K562 (cell line): ENCODE results near the gene BRWD1. TPM values are rescaled to one million over a fixed set of nuclear protein-coding genes. Genes with fewer than 3 reads are reported as not detected.

Experiments
- BACH1 ChIP-seq: fragments of 200-800 bp; sonication (Bioruptor generic); IDR thresholded peaks from 2 replicates; pipeline ENCODE4 v1.6.1; 2016; ENCODE audit warnings: missing genetic modification characterization, missing compliant biosample characterization
- RBM25 ChIP-seq: fragments of 200-400 bp; formaldehyde crosslinking; IDR thresholded peaks from 2 replicates; pipeline ENCODE4 v1.6.1; 2018; ENCODE audit warnings: low read length, low read depth, moderate library complexity; ENCODE audit not compliant: severe bottlenecking
- SOX6 ChIP-seq: fragments of 450-650 bp; IDR thresholded peaks from 2 replicates; pipeline ENCODE4 v1.6.1; 2014; ENCODE audit warnings: mild to moderate bottlenecking
- ZNF311 ChIP-seq: fragments of 250-450 bp; sonication (Bioruptor Pico); IDR thresholded peaks from 2 replicates; pipeline ENCODE4 v1.4.0; 2020; ENCODE audit warnings: mild to moderate bottlenecking, moderate library complexity
- polyA plus RNA-seq, 8 experiments: library from polyadenylated mRNA; depleted of rRNA in 4 of 8; stranded (reverse) in 5 of 8; unstranded in 3 of 8; fragments of >200 nt; fragmentation: Nextera tagmentation in 2 of 8; fragmentation: Illumina TruSeq in 1 of 8; extraction: Ambion mirVana in 2 of 8; extraction: Trizol in 1 of 8; gene quantifications; 2 replicates each; pipeline versions ENCODE4 v1.2.1 to v1.2.3, GENCODE V29; 2011 to 2014; ENCODE audit warnings: inconsistent platforms in 1 of 8, missing spikeins in 1 of 8
- total RNA-seq, 7 experiments: library from RNA; depleted of rRNA in 6 of 7; stranded (reverse); fragments of >200 nt in 6 of 7; fragmentation: Illumina TruSeq in 2 of 7; extraction: Trizol in 2 of 7; gene quantifications; 2 replicates each; pipeline versions ENCODE4 v1.2.1 to v1.2.3, GENCODE V29; 2011 to 2021; ENCODE audit warnings: low replicate concordance in 1 of 7
- TF ChIP-seq, protein P1 (sequence below): fragments of 200-800 bp; sonication (Bioruptor generic); IDR thresholded peaks from 2 replicates; pipeline ENCODE4 v1.6.1; 2016; ENCODE audit warnings: missing genetic modification characterization, missing compliant biosample characterization
- TF ChIP-seq, protein P2 (sequence below), 3 experiments: IDR thresholded peaks in 2 of 3; conservative IDR thresholded peaks in 1 of 3; 2 replicates each; pipeline ENCODE4 v1.5.1; 2011 to 2012; ENCODE audit warnings: low read length in 3 of 3, mild to moderate bottlenecking in 3 of 3, control low read depth in 2 of 3, improper control_type of control experiment in 1 of 3, inconsistent platforms in 1 of 3, low read depth in 1 of 3, mixed read lengths in 1 of 3, moderate library complexity in 1 of 3; ENCODE audit not compliant: insufficient read depth in 2 of 3
- TF ChIP-seq, protein P3 (sequence below): IDR thresholded peaks from 2 replicates; pipeline ENCODE4 v1.6.1; 2011; ENCODE audit warnings: borderline replicate concordance, low read depth, mild to moderate bottlenecking, moderate library complexity, low read length; ENCODE audit not compliant: insufficient read depth, poor library complexity, severe bottlenecking

BRWD1 gene
- total and polyA plus RNA-seq, 9 of the 15 experiments (the other 6 are each of a cell fraction or from before 2014, with no cell fraction given), result 10.1 to 60.2 (median 34.1) TPM

DNA sequence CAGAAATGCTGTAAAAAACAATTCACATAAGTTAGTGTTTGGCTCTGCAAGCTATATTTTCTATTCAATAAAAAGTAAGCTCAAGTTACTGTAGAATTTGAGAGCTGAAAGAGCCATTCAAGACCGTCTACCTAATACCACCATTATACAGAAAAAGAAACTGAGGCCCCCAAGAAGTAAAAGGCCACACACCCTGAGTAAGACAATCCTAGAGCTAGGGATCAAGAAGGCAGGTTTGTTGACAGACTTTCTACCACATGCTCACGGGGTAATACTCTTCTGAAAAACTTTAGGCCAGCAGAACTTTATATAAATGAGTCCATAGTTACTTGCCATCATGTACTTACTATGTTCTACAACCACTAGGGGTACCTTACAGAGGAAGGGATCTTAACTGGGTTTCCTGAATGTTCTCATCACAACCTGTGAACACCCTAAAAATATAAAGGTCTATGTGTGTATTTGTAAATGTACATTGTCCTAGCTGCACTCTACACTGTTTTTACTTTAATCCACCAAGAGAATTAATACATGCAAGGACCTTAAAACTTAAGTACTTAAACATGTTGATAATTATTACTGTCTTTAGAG is 132.9 kb downstream of the BRWD1 start (continued):
- TF ChIP-seq, protein P1, sequence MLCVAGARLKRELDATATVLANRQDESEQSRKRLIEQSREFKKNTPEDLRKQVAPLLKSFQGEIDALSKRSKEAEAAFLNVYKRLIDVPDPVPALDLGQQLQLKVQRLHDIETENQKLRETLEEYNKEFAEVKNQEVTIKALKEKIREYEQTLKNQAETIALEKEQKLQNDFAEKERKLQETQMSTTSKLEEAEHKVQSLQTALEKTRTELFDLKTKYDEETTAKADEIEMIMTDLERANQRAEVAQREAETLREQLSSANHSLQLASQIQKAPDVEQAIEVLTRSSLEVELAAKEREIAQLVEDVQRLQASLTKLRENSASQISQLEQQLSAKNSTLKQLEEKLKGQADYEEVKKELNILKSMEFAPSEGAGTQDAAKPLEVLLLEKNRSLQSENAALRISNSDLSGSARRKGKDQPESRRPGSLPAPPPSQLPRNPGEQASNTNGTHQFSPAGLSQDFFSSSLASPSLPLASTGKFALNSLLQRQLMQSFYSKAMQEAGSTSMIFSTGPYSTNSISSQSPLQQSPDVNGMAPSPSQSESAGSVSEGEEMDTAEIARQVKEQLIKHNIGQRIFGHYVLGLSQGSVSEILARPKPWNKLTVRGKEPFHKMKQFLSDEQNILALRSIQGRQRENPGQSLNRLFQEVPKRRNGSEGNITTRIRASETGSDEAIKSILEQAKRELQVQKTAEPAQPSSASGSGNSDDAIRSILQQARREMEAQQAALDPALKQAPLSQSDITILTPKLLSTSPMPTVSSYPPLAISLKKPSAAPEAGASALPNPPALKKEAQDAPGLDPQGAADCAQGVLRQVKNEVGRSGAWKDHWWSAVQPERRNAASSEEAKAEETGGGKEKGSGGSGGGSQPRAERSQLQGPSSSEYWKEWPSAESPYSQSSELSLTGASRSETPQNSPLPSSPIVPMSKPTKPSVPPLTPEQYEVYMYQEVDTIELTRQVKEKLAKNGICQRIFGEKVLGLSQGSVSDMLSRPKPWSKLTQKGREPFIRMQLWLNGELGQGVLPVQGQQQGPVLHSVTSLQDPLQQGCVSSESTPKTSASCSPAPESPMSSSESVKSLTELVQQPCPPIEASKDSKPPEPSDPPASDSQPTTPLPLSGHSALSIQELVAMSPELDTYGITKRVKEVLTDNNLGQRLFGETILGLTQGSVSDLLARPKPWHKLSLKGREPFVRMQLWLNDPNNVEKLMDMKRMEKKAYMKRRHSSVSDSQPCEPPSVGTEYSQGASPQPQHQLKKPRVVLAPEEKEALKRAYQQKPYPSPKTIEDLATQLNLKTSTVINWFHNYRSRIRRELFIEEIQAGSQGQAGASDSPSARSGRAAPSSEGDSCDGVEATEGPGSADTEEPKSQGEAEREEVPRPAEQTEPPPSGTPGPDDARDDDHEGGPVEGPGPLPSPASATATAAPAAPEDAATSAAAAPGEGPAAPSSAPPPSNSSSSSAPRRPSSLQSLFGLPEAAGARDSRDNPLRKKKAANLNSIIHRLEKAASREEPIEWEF, result no peak
- TF ChIP-seq BACH1 (tag) (no peak), ZNF311 (no peak), SOX6 (no peak), RBM25 (peak; percentile 72)
- TF ChIP-seq, protein P2, sequence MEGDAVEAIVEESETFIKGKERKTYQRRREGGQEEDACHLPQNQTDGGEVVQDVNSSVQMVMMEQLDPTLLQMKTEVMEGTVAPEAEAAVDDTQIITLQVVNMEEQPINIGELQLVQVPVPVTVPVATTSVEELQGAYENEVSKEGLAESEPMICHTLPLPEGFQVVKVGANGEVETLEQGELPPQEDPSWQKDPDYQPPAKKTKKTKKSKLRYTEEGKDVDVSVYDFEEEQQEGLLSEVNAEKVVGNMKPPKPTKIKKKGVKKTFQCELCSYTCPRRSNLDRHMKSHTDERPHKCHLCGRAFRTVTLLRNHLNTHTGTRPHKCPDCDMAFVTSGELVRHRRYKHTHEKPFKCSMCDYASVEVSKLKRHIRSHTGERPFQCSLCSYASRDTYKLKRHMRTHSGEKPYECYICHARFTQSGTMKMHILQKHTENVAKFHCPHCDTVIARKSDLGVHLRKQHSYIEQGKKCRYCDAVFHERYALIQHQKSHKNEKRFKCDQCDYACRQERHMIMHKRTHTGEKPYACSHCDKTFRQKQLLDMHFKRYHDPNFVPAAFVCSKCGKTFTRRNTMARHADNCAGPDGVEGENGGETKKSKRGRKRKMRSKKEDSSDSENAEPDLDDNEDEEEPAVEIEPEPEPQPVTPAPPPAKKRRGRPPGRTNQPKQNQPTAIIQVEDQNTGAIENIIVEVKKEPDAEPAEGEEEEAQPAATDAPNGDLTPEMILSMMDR (IDR thresholded peaks at IDR 0.05 in 2 of 3, conservative IDR thresholded peaks at IDR 0.05 in 1 of 3; ENCODE audit: insufficient read depth in 2 of 3, low read depth in 1 of 3, low read length in 3 of 3), result peak; percentile 15 to 33 (median 25); a peak in 3 of 6 replicates
- TF ChIP-seq, protein P3, sequence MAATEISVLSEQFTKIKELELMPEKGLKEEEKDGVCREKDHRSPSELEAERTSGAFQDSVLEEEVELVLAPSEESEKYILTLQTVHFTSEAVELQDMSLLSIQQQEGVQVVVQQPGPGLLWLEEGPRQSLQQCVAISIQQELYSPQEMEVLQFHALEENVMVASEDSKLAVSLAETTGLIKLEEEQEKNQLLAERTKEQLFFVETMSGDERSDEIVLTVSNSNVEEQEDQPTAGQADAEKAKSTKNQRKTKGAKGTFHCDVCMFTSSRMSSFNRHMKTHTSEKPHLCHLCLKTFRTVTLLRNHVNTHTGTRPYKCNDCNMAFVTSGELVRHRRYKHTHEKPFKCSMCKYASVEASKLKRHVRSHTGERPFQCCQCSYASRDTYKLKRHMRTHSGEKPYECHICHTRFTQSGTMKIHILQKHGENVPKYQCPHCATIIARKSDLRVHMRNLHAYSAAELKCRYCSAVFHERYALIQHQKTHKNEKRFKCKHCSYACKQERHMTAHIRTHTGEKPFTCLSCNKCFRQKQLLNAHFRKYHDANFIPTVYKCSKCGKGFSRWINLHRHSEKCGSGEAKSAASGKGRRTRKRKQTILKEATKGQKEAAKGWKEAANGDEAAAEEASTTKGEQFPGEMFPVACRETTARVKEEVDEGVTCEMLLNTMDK, result peak; percentile 38
